GM11168 (cell line): ENCODE data around the gene GADL1.

ENCODE experiments used
- in situ Hi-C: fragments of 300-500 bp; cut with MboI; formaldehyde crosslinking; loops from one replicate; pipeline ENCODE4 v1.12.0; 2022; ENCODE audit warnings: low sequenced_read_pairs; ENCODE audit not compliant: unreplicated experiment

Gene GADL1

GRCh38 chr3:30737743-30738499, 156.5 kb downstream of the GADL1 start:
- in situ Hi-C loops, result no loop called here

DNA sequence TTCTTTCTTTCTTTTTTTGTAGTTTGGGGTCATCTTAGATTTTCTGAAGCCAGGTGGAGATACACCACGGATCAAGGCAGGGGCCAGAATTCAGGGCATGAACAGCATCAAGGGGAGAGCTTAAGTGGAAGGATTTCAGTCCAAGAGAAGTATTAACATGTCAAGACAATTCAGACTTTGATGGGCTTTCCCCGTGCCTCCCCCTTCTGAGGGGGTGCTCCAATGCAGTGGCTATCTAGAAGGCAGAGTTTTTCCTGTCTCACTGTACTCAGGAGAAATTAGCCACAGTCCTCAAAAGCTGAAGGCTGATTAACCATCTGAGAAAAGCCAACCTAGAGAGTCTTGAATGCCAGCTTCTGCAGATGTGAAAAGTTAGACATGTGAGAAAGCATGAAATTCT, 160.8 kb downstream of the GADL1 start:
- in situ Hi-C loops, result no loop called here

DNA sequence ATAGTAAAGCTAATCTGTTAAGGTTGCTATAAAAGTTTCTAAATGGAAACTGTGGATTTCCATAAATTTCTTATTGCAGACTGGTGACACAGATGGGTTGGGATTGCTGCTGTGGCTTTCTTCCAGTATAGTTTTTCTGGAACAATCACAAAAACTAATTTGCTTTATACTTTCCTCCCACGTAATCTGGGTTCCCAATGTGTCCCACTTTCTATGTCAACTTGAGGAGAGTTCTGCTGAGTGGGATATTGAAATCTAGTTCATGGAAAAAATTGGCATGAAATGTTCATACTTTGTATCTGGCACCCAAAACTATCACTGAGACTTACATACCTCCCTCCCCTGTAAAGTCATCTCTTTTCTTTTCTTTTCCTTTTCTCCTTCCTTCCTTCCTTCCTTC, 161.3 kb downstream of the GADL1 start:
- in situ Hi-C loops, result no loop called here

DNA sequence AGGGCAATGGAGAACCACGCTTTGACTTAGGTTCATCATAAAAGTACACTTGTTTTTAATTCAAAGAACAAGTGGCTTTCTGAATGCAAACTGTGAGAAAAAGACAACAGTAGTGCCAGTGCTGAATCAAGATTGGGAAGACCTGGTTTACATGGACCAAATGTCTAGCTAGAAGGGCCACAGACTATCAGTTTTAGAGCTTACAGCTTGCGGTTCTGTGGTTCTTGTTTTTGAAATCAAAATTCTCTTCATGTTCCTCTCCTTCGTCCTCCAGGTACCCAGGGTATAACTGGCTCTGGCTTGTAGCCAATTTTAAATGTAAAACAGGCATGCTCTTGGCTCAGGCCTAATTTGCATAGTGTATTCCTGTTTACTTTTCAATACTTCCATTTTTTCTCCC, 163.5 kb downstream of the GADL1 start:
- in situ Hi-C loops, result no loop called here

DNA sequence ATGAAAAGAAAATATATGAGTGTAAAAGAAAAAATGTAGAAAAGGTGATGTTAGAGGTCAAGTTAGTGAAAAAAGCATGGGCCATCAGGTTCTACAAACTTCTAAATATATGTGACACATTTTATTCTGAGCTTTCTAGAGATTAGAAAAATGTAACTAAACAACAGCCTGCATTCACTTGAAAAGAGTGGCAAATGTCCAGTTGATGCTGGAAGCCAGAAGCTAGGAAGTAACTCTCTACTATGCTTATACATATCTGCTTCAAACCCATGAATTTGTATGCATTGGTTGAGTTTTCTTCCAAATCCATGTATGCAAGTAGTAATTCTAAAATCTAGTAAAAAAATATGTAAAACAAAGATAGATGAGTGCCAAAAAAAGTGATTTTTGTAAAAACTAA, 164.5 kb downstream of the GADL1 start:
- in situ Hi-C loops, result no loop called here

DNA sequence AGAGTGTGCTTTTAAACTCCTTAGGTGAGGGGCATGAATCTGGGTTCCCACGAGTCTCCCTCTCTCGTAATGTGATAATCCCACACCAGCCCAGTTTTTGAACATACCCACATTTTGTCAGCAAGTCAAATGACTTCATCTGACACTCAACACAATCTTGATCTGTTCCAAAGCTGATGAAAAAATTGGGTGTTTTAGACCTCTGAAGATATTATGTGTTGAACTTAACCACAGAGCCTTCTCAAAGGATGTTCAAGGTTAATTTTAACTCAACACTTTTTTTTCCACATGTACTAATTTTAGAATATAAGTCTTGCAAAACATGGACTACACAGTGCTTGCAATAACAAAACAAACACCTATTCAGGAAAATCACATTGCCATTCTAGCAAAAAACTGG, 164.9 kb downstream of the GADL1 start:
- in situ Hi-C loops, result no loop called here

DNA sequence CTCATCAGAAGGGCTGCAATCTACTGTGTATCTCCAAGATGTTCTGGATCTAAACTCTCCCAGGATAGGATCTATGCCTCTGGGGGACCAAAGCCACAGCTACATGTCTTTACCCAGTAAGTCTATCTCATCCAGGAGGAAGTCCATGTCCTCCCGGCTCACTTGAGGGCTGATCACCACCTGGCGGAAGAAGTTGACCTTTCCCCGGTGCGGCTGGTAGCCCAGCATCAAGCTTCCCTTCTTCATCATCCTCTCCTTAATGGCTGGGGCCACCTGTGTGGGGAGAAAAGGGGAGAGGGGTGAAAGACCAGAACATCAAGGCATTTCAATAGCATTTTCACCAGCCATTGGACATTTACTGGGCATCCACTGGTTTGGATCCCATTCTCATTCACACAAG, 166.3 kb downstream of the GADL1 start:
- in situ Hi-C loops, result no loop called here

- in situ Hi-C loops, result no loop called here
These were observed 169.6 kb downstream of the GADL1 start for GRCh38 chr3:30724863-30725262.

GRCh38 chr3:30723211-30723610, 171.2 kb downstream of the GADL1 start:
- in situ Hi-C loops, result no loop called here

DNA sequence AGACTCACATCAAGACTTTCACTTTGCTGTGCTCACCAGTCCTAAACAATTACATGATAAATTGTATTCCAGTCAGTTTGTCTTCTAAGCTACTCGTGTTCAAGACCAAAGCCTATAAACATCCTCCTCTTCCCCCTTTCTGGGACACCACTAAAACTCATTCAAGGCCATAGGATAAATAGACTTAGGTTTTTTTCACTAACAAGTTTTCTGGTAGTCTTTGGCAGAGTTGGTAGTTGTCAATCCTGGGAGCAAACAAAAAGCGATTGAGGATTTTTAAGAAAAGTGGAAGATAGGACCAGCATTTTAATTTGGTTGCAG, 173.2 kb downstream of the GADL1 start:
- in situ Hi-C loops, result no loop called here

DNA sequence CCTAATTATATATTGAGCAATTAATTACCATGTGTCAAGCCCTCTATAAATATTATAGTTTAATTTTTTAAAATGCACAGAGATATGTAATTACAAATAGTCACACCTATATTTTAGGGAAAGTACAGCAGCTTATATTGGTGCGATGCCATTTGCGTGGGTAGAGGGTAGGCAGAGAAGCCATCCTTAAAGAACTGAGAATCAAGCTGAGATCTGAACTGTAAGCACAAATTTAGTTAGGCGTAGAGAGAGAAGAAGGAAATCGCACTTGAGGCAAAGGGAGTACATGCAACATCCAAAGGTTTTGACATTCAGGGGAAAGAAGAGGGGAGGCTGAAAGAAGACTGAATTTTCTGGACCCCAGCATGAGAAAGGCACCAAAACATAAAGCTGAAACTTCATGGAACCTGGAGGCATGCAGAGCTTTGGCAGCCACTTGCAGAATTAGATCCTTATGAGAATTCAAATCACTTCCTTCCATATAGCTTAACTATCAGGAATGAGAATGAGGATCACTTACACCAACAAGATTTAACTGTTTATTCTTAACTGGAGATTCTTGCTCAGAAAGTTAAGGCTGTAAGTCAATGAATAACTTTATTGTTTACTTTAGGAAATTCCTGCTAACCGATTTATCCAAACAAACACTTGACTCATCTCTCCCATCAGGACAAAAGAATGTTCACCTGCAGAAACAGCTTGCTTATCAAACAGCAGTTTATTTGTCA, 173.7 kb downstream of the GADL1 start:
- in situ Hi-C loops, result no loop called here

- in situ Hi-C loops, result no loop called here
These were observed 174.9 kb downstream of the GADL1 start for GRCh38 chr3:30719536-30719935.

- in situ Hi-C loops, result no loop called here
These were observed 180.5 kb downstream of the GADL1 start for GRCh38 chr3:30713885-30714503.

- in situ Hi-C loops, result no loop called here
These were observed 181.5 kb downstream of the GADL1 start for GRCh38 chr3:30712991-30713390.

DNA sequence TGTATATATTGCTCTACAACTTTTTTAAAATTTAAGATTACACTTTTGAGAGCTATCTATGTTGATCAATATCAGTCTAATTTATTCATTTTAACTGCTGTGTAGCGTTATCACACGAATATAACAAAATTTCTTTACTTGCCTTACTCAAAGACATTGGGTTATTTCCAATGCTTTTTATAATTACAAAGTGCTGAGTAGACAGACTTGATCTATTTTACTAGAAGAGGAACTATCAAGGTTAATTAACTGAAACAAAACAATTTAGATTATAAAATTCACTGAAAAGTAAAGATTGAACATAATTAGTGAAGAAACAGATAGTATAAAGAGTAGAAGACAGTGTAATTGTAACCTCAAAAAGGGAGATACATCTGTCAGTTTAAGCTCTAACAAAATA, 182.6 kb downstream of the GADL1 start:
- in situ Hi-C loops, result no loop called here

GRCh38 chr3:30711151-30711550, 183.3 kb downstream of the GADL1 start:
- in situ Hi-C loops, result no loop called here

DNA sequence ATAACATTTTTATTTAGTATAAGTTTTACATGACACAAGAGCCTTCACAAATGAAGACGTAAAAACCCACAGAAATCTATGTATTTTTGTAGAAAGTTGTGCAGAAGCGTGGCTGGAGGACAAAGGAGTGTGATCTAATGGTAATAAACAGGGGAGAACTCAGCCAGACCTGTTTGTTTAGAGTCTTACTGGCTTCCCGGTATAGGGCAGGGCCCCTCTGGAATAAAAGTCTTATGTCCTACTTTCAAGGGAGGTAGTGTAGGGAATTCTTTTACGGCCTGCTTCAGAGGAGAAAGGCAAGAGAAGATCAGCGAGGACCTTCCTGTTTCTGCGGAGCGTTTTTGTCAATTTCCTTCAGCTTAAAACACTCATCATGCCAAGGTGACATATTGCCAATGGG, 184.4 kb downstream of the GADL1 start:
- in situ Hi-C loops, result no loop called here

- in situ Hi-C loops, result no loop called here
These were observed 186.0 kb downstream of the GADL1 start for GRCh38 chr3:30708472-30708871.

DNA sequence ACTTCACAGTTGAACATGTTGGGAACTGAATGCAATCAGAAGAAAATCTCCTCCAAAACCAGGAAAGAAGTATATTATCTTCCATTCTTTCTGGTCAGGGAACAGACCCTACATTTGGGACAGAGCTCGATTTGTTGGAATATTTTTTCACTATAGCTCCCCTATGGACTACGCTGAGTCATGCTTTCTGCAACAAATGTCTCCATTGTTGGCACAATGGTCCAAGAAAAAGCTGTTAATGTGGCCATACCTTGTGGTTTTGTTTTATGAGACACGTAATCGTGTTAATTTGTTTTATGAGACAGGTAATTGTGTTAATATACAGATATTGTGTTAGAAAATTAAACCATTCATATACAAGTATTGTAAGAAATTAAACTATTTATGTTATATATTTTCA, 186.6 kb downstream of the GADL1 start:
- in situ Hi-C loops, result no loop called here

DNA sequence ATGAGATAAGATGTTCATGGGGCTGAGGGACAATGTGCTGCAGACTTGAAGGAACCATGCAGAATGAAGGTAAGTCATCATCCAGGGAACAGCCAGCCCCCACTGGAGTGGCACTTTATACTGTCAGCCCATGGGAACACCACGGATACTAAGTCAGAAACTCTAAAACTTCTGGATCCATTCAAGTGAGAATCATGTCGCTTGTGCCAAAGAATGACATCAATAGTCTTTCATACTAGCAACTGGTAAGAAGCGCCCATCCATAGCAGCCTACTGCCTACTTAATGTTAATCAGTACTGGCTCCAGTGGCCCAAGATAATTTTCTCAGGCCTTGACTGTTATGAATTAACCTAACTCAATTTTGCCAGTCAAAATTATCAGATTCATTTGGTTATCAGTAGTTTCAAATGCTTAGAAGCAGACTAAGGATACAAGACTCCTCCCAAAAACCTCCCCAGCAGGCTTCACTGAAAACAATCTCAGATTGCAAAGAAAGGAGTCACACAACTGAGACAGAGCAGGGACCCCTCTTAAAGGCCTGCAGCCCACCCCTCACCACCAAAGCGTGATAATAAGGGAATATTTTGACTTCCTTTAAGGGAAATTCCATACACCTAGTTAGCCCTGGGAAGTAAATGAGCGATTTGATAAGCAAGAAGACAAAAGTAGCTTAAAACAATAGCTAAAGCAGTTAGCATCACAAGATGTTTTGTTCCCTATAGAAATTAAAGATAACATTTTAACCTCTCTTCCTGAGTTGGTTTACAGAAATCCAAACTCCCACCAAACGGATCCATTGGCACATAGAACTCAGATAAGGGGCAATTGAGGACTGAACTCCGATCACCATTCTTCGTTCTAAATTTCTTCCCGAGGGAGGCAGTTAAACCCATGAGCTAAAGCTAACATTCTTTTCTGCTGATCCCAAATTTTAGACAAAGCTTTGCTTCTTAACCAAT, 189.2 kb downstream of the GADL1 start:
- in situ Hi-C loops, result no loop called here
